H1 (cell line): ENCODE results near the gene RPL37A. TPM values are rescaled to one million over a fixed set of nuclear protein-coding genes. Genes with fewer than 3 reads are reported as not detected.

Source experiments
- CTCF ChIA-PET: fragments of 300-600 bp; sonication (Branson Sonifier 250); formaldehyde crosslinking; loops from one replicate; lab custom pipeline; 2021; ENCODE audit not compliant: partially characterized antibody; lab: Charles Lee
- POLR2A ChIA-PET: fragments of 300-600 bp; sonication (Branson Sonifier 250); formaldehyde crosslinking; loops from one replicate; lab custom pipeline; 2021; ENCODE audit warnings: inconsistent platforms; ENCODE audit not compliant: partially characterized antibody; lab: Charles Lee
- DNase-seq, 2 experiments: peaks; one replicate each; pipeline versions ENCODE4 v3.0.0 to v3.0.0-alpha.2; 2010 to 2022; ENCODE audit warnings: low spot score in 2 of 2, low read depth in 1 of 2, mixed read lengths in 1 of 2
- FAIRE-seq: peaks from 2 replicates; lab custom pipeline; 2011; peaks lifted over from hg19 to GRCh38; lab: Jason Lieb, UNC
- H2AFZ ChIP-seq: 2 replicates; pipeline ENCODE4 v1.8.1; 2012; ENCODE audit warnings: low read length, inconsistent platforms
- H2AK5ac ChIP-seq: 2 replicates; pipeline ENCODE4 v1.6.1; 2013; ENCODE audit warnings: low read depth, low read length
- H2BK120ac ChIP-seq: replicated peaks from 2 replicates; pipeline ENCODE3; 2013; ENCODE audit warnings: low read depth, low read length, inconsistent platforms
- H2BK12ac ChIP-seq: 2 replicates; pipeline ENCODE4 v1.6.1; 2013; ENCODE audit warnings: low read depth, low read length
- H2BK15ac ChIP-seq: 2 replicates; pipeline ENCODE4 v1.6.1; 2013; ENCODE audit warnings: low read length
- H2BK20ac ChIP-seq: 2 replicates; pipeline ENCODE4 v1.6.1; 2013; ENCODE audit warnings: low read length
- H2BK5ac ChIP-seq: 2 replicates; pipeline ENCODE4 v1.6.1; 2013; ENCODE audit warnings: low read depth, low read length
- H3K14ac ChIP-seq: 2 replicates; pipeline ENCODE4 v1.6.1; 2013; ENCODE audit warnings: inconsistent platforms; ENCODE audit not compliant: insufficient read length
- H3K18ac ChIP-seq: 2 replicates; pipeline ENCODE4 v1.6.1; 2013; ENCODE audit warnings: low read length; ENCODE audit errors: extremely low read depth
- H3K23ac ChIP-seq: 2 replicates; pipeline ENCODE4 v1.6.1; 2013; ENCODE audit warnings: inconsistent platforms; ENCODE audit not compliant: insufficient read length
- H3K23me2 ChIP-seq: 2 replicates; pipeline ENCODE4 v1.6.1; 2013; ENCODE audit warnings: low read depth, low read length
- H3K27ac ChIP-seq: 2 replicates; pipeline ENCODE4 v1.6.1; 2011; ENCODE audit warnings: low read depth, low read length, inconsistent platforms
- H3K27me3 ChIP-seq, 4 experiments: replicated peaks in 1 of 4; 1 replicate in 1 of 4; 2 replicates in 3 of 4; pipeline versions ENCODE4 v1.6.1 to v1.8.1; 2011 to 2013; ENCODE audit warnings: low read length in 3 of 4, mild to moderate bottlenecking in 3 of 4, inconsistent platforms in 2 of 4, mixed read lengths in 2 of 4, moderate library complexity in 1 of 4; ENCODE audit not compliant: control insufficient read depth in 3 of 4, insufficient read depth in 3 of 4; ENCODE audit errors: extremely low read depth in 1 of 4
- H3K36me3 ChIP-seq, 4 experiments: 2 replicates each; pipeline versions ENCODE4 v1.6.1 to v1.8.1; 2011 to 2013; ENCODE audit warnings: mild to moderate bottlenecking in 4 of 4, low read length in 3 of 4, moderate library complexity in 2 of 4, control low read depth in 1 of 4, inconsistent platforms in 1 of 4; ENCODE audit not compliant: insufficient read depth in 4 of 4, control insufficient read depth in 2 of 4
- H3K4ac ChIP-seq: replicated peaks from 2 replicates; pipeline ENCODE3; 2013; ENCODE audit warnings: low read length, low read depth, mixed read lengths, inconsistent platforms; ENCODE audit not compliant: insufficient read length
- H3K4me1 ChIP-seq, 4 experiments: replicated peaks in 1 of 4; 1 replicate in 1 of 4; 2 replicates in 3 of 4; pipeline versions ENCODE4 v1.6.1 to v1.8.1; 2011 to 2013; ENCODE audit warnings: low read length in 3 of 4, inconsistent platforms in 2 of 4, mixed read lengths in 1 of 4; ENCODE audit not compliant: insufficient read depth in 4 of 4, control insufficient read depth in 3 of 4
- H3K4me2 ChIP-seq, 2 experiments: 2 replicates each; pipeline versions ENCODE4 v1.6.1 to v1.8.1; 2011 to 2013; ENCODE audit warnings: low read depth in 2 of 2, low read length in 2 of 2, control low read depth in 1 of 2, inconsistent platforms in 1 of 2, mild to moderate bottlenecking in 1 of 2; ENCODE audit not compliant: insufficient read depth in 1 of 2
- H3K4me3 ChIP-seq, 4 experiments: fragments of 200-600, 300-600 bp in 1 of 4; sonication (generic), shearing (Covaris generic), sonication (Bioruptor Twin) in 1 of 4; 2 replicates each; pipeline versions ENCODE4 v1.5.1 to v1.8.1; 2011 to 2016; ENCODE audit warnings: low read length in 4 of 4, low read depth in 3 of 4, control low read depth in 2 of 4, inconsistent platforms in 2 of 4, mild to moderate bottlenecking in 2 of 4, mixed read lengths in 1 of 4, moderate library complexity in 1 of 4; ENCODE audit not compliant: insufficient read depth in 2 of 4; ENCODE audit errors: extremely low read depth in 1 of 4
- H3K56ac ChIP-seq: replicated peaks from 2 replicates; pipeline ENCODE3; 2013; ENCODE audit warnings: low read depth, mild to moderate bottlenecking, mixed read lengths, low read length, inconsistent platforms; ENCODE audit not compliant: insufficient read length
- H3K79me1 ChIP-seq: 2 replicates; pipeline ENCODE4 v1.6.1; 2013; ENCODE audit warnings: low read depth, low read length, control low read depth
- H3K79me2 ChIP-seq, 2 experiments: 2 replicates each; pipeline versions ENCODE4 v1.6.1 to v1.8.1; 2012 to 2013; ENCODE audit warnings: low read length in 2 of 2, mild to moderate bottlenecking in 2 of 2, inconsistent platforms in 1 of 2; ENCODE audit not compliant: insufficient read depth in 2 of 2, control insufficient read depth in 1 of 2
- H3K9ac ChIP-seq, 4 experiments: replicated peaks in 1 of 4; 1 replicate in 1 of 4; 2 replicates in 3 of 4; pipeline versions ENCODE4 v1.6.1 to v1.8.1; 2011 to 2013; ENCODE audit warnings: low read depth in 3 of 4, low read length in 3 of 4, control low read depth in 2 of 4, mild to moderate bottlenecking in 2 of 4, moderate library complexity in 2 of 4, inconsistent platforms in 1 of 4; ENCODE audit errors: extremely low read depth in 1 of 4
- H3K9me3 ChIP-seq, 2 experiments: 2 replicates each; pipeline versions ENCODE4 v1.6.1 to v1.8.1; 2012 to 2013; ENCODE audit warnings: mild to moderate bottlenecking in 2 of 2, moderate library complexity in 2 of 2, control low read depth in 1 of 2, inconsistent platforms in 1 of 2, low read depth in 1 of 2, low read length in 1 of 2, mixed read lengths in 1 of 2; ENCODE audit not compliant: insufficient read depth in 2 of 2
- H4K20me1 ChIP-seq, 2 experiments: replicated peaks in 1 of 2; 2 replicates each; pipeline versions ENCODE3 to v1.8.1; 2011 to 2013; ENCODE audit warnings: inconsistent platforms in 2 of 2, low read length in 2 of 2, mild to moderate bottlenecking in 1 of 2; ENCODE audit not compliant: insufficient read depth in 2 of 2, control insufficient read depth in 1 of 2
- H4K5ac ChIP-seq: 2 replicates; pipeline ENCODE4 v1.6.1; 2013; ENCODE audit warnings: low read length, low read depth, mixed read lengths, inconsistent platforms; ENCODE audit not compliant: insufficient read length
- H4K8ac ChIP-seq: 2 replicates; pipeline ENCODE4 v1.8.0; 2013; ENCODE audit warnings: mild to moderate bottlenecking, moderate library complexity, low read length, inconsistent platforms; ENCODE audit not compliant: insufficient read depth; ENCODE audit errors: extremely low read depth
- H4K91ac ChIP-seq: replicated peaks from 2 replicates; pipeline ENCODE3; 2013; ENCODE audit warnings: low read length, mixed read lengths, inconsistent platforms; ENCODE audit not compliant: insufficient read length
- CBX8 ChIP-seq: fragments of 300-800, 300-1000 bp; sonication (generic); IDR thresholded peaks from 2 replicates; pipeline ENCODE4 v1.7.1; 2016; ENCODE audit warnings: low read depth, low read length, borderline replicate concordance
- CEBPB ChIP-seq: IDR thresholded peaks from 2 replicates; pipeline ENCODE4 v1.6.1; 2012; ENCODE audit warnings: low read depth, low read length
- CHD2 ChIP-seq: IDR thresholded peaks from 2 replicates; pipeline ENCODE4 v1.6.1; 2012; ENCODE audit warnings: low read length, improper control_type of control experiment
- JUND ChIP-seq: IDR thresholded peaks from 2 replicates; pipeline ENCODE4 v1.6.1; 2011; ENCODE audit warnings: mild to moderate bottlenecking, improper control_type of control experiment, low read length
- RBBP5 ChIP-seq: IDR thresholded peaks from 2 replicates; pipeline ENCODE4 v1.7.1; 2012; ENCODE audit warnings: low read depth, mild to moderate bottlenecking, inconsistent platforms, low read length, moderate library complexity, borderline replicate concordance
- SP2 ChIP-seq: IDR thresholded peaks from 2 replicates; pipeline ENCODE4 v1.6.1; 2012; ENCODE audit warnings: mild to moderate bottlenecking, low read length, inconsistent platforms
- SUZ12 ChIP-seq: fragments of 200-600 bp; sonication (generic); IDR thresholded peaks from 2 replicates; pipeline ENCODE4 v1.6.1; 2012; ENCODE audit warnings: mild to moderate bottlenecking, inconsistent platforms, low read length, moderate library complexity, mixed read lengths
- ZNF274 ChIP-seq: IDR thresholded peaks from 2 replicates; pipeline ENCODE4 v1.7.0; 2012; ENCODE audit warnings: low read length, borderline replicate concordance; ENCODE audit errors: extremely low read depth
- WGBS, 2 experiments: shearing (Covaris generic) in 1 of 2; methylation state at CpG; one replicate each; pipeline versions ENCODE4 v1.1.6 to v1.1.7; 2013 to 2015; ENCODE audit warnings: low lambda C conversion rate in 2 of 2, mixed read lengths in 2 of 2, inconsistent platforms in 1 of 2, low coverage in 1 of 2, missing lambda C conversion rate in 1 of 2; ENCODE audit not compliant: insufficient replicate concordance in 2 of 2, insufficient coverage in 1 of 2, insufficient read length in 1 of 2; ENCODE audit errors: extremely low coverage in 1 of 2, missing lambda C conversion rate in 1 of 2; 5-methylcytosine and 5-hydroxymethylcytosine counted together
- polyA plus RNA-seq, 7 experiments: library from polyadenylated mRNA; depleted of rRNA in 3 of 7; stranded (reverse) in 5 of 7; unstranded in 2 of 7; fragments of >200 nt in 5 of 7; fragments of 200-250 nt in 2 of 7; gene quantifications; 1 replicate in 5 of 7; 2 replicates in 1 of 7; 4 replicates in 1 of 7; pipeline versions ENCODE4 v1.2.1 to v1.2.3, GENCODE V29; 2011 to 2013; ENCODE audit warnings: missing spikeins in 2 of 7, mixed read lengths in 2 of 7
- total RNA-seq: library from RNA; stranded (reverse); fragmentation: NEBNext Ultra II Directional; extraction: Animal tissue kit (Norgen Biotek cat#: 25700); gene quantifications from 2 replicates; pipeline ENCODE4 v1.2.1, GENCODE V29; 2021

Gene RPL37A
- total and polyA plus RNA-seq, 2 of the 8 experiments (the other 6 are each of a cell fraction or from before 2014, with no cell fraction given) = 1,737 to 3,180 TPM

DNA sequence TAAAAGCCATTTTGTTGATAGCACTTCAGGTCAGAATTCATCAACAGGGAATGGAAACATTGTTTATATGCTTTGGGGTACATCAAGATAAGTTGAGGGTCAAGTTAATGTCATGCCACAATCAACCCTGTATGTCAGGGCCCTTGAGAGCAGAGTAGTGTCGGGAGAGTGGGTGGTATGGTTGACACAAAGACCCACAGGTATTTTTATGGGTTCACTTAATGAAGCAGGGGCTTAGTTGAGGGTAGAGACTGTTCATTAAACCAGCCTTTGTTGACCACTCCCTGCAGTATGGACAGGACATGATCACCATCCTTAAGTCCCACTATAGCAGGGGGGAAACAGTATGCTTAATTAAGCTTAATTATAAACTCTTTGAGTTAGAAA lies 5.7 kb downstream of the RPL37A start:
- no peak overlapping the region for H2BK20ac ChIP-seq
- 100% methylated on average over 1 of the region's 1 CpG; no CpG with 5 or more reads in 1 of the 2 experiments for WGBS, 2 experiments
- FAIRE-seq = no peak
- TF ChIP-seq JUND (no peak), CEBPB (no peak), CBX8 (no peak), SP2 (no peak), ZNF274 (no peak), RBBP5 (no peak), SUZ12 (no peak), CHD2 (no peak)

More for the DNA sequence above, 5.7 kb downstream of the RPL37A start:
- peaks cover 10 to 37% of the 10 kb centered on the region in 2 experiments for H3K79me2 ChIP-seq
- H3K14ac ChIP-seq = no peak overlapping the region
- no peak overlapping the region for H4K91ac ChIP-seq
- H2BK120ac ChIP-seq = no peak overlapping the region
- peaks cover 5 to 18% of the 10 kb centered on the region in 2 experiments for H4K20me1 ChIP-seq
- H3K9ac ChIP-seq = peak overlapping the region in 1 of 4 experiments; percentile 21; a peak in 1 of 7 replicates
- ChIA-PET CTCF (interaction anchor here (1.1 kb wide), 1 partner anchor 15 kb away, joined by 3 read pairs; no protein-coding TSS in a partner anchor), POLR2A (interaction anchor here (0.6 to 5.4 kb wide), 26 partner anchors 8 to 479 kb away, joined by 3 to 27 read pairs (median 3); partner anchors contain the start of gene SMARCAL1)
- no peak for DNase-seq
- H3K27ac ChIP-seq = no peak overlapping the region
- H2BK12ac ChIP-seq = no peak overlapping the region
- H3K23ac ChIP-seq = no peak overlapping the region
- no peaks in the 10 kb centered on the region for H3K9me3 ChIP-seq
- H3K56ac ChIP-seq = no peak overlapping the region
- no peak overlapping the region for H3K4ac ChIP-seq
- no peak overlapping the region for H3K18ac ChIP-seq
- H2BK5ac ChIP-seq = no peak overlapping the region
- H3K27me3 ChIP-seq = no peaks in the 10 kb centered on the region
- H2AFZ ChIP-seq = no peak overlapping the region
- no peak overlapping the region for H2BK15ac ChIP-seq
- 0 out of 2 replicates have a peak, but pooled peaks cover 5% of the 10 kb centered on the region for H3K79me1 ChIP-seq
- no peak overlapping the region for H2AK5ac ChIP-seq
- no peak overlapping the region for H4K8ac ChIP-seq
- no peak overlapping the region for H4K5ac ChIP-seq
- H3K4me3 ChIP-seq = no peak overlapping the region
- H3K4me2 ChIP-seq = no peak overlapping the region
- peaks cover 0 to 6% (median 3%) of the 10 kb centered on the region in 4 experiments; a peak in 4 of 7 replicates for H3K4me1 ChIP-seq
- H3K36me3 ChIP-seq = peaks cover 32 to 88% (median 56%) of the 10 kb centered on the region in 4 experiments
- peaks cover 6% of the 10 kb centered on the region for H3K23me2 ChIP-seq
